Sigmoid colon (tissue), 4 donors: ENCODE measurements around the gene UBASH3B.

Experiments
- POLR2A ChIP-seq, 2 donors: fragments of 450-650 bp; IDR thresholded peaks; one replicate each; pipeline ENCODE4 v1.6.1; 2016; ENCODE audit warnings: antibody characterized with exemption in 2 of 2, mild to moderate bottlenecking in 2 of 2, moderate library complexity in 2 of 2
- POLR2AphosphoS5 ChIP-seq, 4 donors: sonication (generic); formaldehyde crosslinking; IDR thresholded peaks; one replicate each; pipeline ENCODE4 v1.6.1; 2017; ENCODE audit warnings: antibody characterized with exemption in 4 of 4
- TF ChIP-seq, protein P1 (sequence below), 4 experiments: fragments of 450-650 bp in 3 of 4; fragments of 200-600 bp in 1 of 4; IDR thresholded peaks; one replicate each; pipeline ENCODE4 v1.5.1; 2016 to 2019; ENCODE audit warnings: antibody characterized with exemption in 4 of 4, mild to moderate bottlenecking in 3 of 4, moderate library complexity in 2 of 4

DNA sequence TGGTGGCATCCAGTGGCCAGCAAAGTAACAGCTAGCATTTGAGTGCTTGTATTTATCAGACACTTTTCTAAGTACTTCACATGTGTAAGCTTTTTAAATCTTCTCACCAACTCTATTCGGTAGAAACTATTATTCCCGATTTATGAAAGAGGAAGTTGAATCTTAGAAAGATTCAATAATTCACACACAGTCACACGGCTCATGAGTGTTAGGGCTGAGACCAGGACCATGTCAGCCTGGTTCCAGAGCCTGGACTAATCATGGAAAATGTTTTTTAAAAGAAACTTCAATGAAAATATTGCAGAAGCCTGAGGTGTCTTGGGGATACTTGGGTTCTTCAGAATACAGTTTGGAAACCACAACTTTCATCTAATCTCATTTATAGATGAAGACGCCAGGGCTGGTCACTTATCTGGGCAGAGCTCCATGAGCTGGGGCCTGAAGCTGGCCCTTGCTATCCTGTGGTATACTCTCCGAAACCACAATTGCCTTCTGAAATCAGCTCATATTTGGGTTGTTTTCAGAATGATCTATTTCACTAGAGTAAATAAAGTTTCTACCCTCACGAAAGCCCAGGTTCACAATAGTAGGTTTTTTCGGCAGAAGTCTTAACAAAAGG lies 178.4 kb downstream of the UBASH3B start:
- no peak for TF ChIP-seq POLR2A (IDR thresholded peaks at IDR 0.05)
- TF ChIP-seq, protein P1, sequence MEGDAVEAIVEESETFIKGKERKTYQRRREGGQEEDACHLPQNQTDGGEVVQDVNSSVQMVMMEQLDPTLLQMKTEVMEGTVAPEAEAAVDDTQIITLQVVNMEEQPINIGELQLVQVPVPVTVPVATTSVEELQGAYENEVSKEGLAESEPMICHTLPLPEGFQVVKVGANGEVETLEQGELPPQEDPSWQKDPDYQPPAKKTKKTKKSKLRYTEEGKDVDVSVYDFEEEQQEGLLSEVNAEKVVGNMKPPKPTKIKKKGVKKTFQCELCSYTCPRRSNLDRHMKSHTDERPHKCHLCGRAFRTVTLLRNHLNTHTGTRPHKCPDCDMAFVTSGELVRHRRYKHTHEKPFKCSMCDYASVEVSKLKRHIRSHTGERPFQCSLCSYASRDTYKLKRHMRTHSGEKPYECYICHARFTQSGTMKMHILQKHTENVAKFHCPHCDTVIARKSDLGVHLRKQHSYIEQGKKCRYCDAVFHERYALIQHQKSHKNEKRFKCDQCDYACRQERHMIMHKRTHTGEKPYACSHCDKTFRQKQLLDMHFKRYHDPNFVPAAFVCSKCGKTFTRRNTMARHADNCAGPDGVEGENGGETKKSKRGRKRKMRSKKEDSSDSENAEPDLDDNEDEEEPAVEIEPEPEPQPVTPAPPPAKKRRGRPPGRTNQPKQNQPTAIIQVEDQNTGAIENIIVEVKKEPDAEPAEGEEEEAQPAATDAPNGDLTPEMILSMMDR (IDR thresholded peaks at IDR 0.05), result no peak
- no peak for TF ChIP-seq POLR2AphosphoS5 (IDR thresholded peaks at IDR 0.05)
